Astrocyte (in vitro differentiated cells and primary cell): ENCODE data around the gene JPH4. TPM values are rescaled to one million over a fixed set of nuclear protein-coding genes. Genes with fewer than 3 reads are reported as not detected.

ENCODE experiments used
- DNase-seq: peaks from one replicate; pipeline ENCODE4 v3.0.0-alpha.2; 2010; ENCODE audit warnings: low read depth
- FAIRE-seq: peaks from 2 replicates; lab custom pipeline; 2011; peaks lifted over from hg19 to GRCh38; lab: Jason Lieb, UNC
- H2AFZ ChIP-seq: 2 replicates; pipeline ENCODE4 v1.6.0; 2012; ENCODE audit warnings: low read depth, low read length, inconsistent platforms
- H3K27ac ChIP-seq: 2 replicates; pipeline ENCODE4 v1.5.1; 2011; ENCODE audit warnings: low read depth, low read length, inconsistent platforms
- H3K27me3 ChIP-seq: 2 replicates; pipeline ENCODE4 v1.6.0; 2011; ENCODE audit warnings: low read length, inconsistent platforms; ENCODE audit not compliant: insufficient read depth
- H3K36me3 ChIP-seq: 2 replicates; pipeline ENCODE4 v1.5.1; 2011; ENCODE audit warnings: low read length, inconsistent platforms; ENCODE audit not compliant: insufficient read depth
- H3K4me1 ChIP-seq: 2 replicates; pipeline ENCODE4 v1.5.1; 2011; ENCODE audit warnings: low read length, inconsistent platforms; ENCODE audit not compliant: insufficient read depth
- H3K4me2 ChIP-seq: 2 replicates; pipeline ENCODE4 v1.6.0; 2012; ENCODE audit warnings: low read length, inconsistent platforms
- H3K4me3 ChIP-seq: 2 replicates; pipeline ENCODE4 v1.5.1; 2011; ENCODE audit warnings: low read depth, mild to moderate bottlenecking, low read length, inconsistent platforms; ENCODE audit not compliant: insufficient read depth
- H3K79me2 ChIP-seq: 2 replicates; pipeline ENCODE4 v1.6.0; 2012; ENCODE audit warnings: mild to moderate bottlenecking, low read length, inconsistent platforms; ENCODE audit not compliant: insufficient read depth
- H3K9ac ChIP-seq: 2 replicates; pipeline ENCODE4 v1.6.0; 2012; ENCODE audit warnings: mild to moderate bottlenecking, low read length, inconsistent platforms
- H3K9me3 ChIP-seq: 2 replicates; pipeline ENCODE4 v1.5.1; 2012; ENCODE audit warnings: low read depth, mild to moderate bottlenecking, low read length, inconsistent platforms; ENCODE audit not compliant: insufficient read depth
- H4K20me1 ChIP-seq: 2 replicates; pipeline ENCODE4 v1.6.0; 2012; ENCODE audit warnings: low read length, inconsistent platforms; ENCODE audit not compliant: insufficient read depth
- H3K27ac Mint-ChIP-seq: one replicate; pipeline ENCODE4 v1.8.0; 2021; ENCODE audit warnings: mild to moderate bottlenecking, mixed read lengths; ENCODE audit not compliant: unreplicated experiment
- H3K27me3 Mint-ChIP-seq: one replicate; pipeline ENCODE4 v1.8.0; 2021; ENCODE audit warnings: low read depth, mixed read lengths; ENCODE audit not compliant: unreplicated experiment
- H3K36me3 Mint-ChIP-seq: one replicate; pipeline ENCODE4 v1.8.0; 2021; ENCODE audit warnings: low read depth, mixed read lengths; ENCODE audit not compliant: unreplicated experiment
- H3K4me1 Mint-ChIP-seq: one replicate; pipeline ENCODE4 v1.8.0; 2021; ENCODE audit warnings: low read depth, mixed read lengths; ENCODE audit not compliant: unreplicated experiment
- H3K4me3 Mint-ChIP-seq: one replicate; pipeline ENCODE4 v1.8.0; 2021; ENCODE audit warnings: mild to moderate bottlenecking, moderate library complexity, mixed read lengths; ENCODE audit not compliant: unreplicated experiment
- H3K9me3 Mint-ChIP-seq: one replicate; pipeline ENCODE4 v1.8.0; 2021; ENCODE audit warnings: mild to moderate bottlenecking, mixed read lengths; ENCODE audit not compliant: unreplicated experiment
- CTCF ChIP-seq: IDR thresholded peaks from 2 replicates; pipeline ENCODE4 v1.5.1; 2011; ENCODE audit warnings: low read depth, mild to moderate bottlenecking, inconsistent platforms, low read length, moderate library complexity; ENCODE audit not compliant: insufficient read depth
- EZH2 ChIP-seq: IDR thresholded peaks from 2 replicates; pipeline ENCODE4 v1.6.1; 2012; ENCODE audit warnings: mild to moderate bottlenecking, low read length, inconsistent platforms; ENCODE audit not compliant: insufficient read depth
- total RNA-seq: library from RNA; stranded (reverse); gene quantifications from 2 replicates; pipeline ENCODE4 v1.2.1, GENCODE V29; 2021

Gene JPH4
- total RNA-seq, 1 donor from 2014 or later, result 1.1 TPM

- Mint-ChIP-seq H3K27ac (no peak overlapping the region), H3K9me3 (peaks cover 12% of the 10 kb centered on the region), H3K36me3 (no peaks in the 10 kb centered on the region), H3K27me3 (peaks cover 35% of the 10 kb centered on the region), H3K4me1 (no peaks in the 10 kb centered on the region), H3K4me3 (no peak overlapping the region)
- FAIRE-seq (no peak), DNase-seq (no peak)
- H3K27ac ChIP-seq, result no peak overlapping the region
- no peaks in the 10 kb centered on the region for H4K20me1 ChIP-seq
- no peak overlapping the region for H2AFZ ChIP-seq
- H3K9ac ChIP-seq, result no peak overlapping the region
- peaks cover 3% of the 10 kb centered on the region for H3K9me3 ChIP-seq
- H3K4me1 ChIP-seq, result no peaks in the 10 kb centered on the region
- H3K4me2 ChIP-seq, result no peak overlapping the region
- TF ChIP-seq CTCF, result no peak
- no peak for TF ChIP-seq EZH2
- H3K4me3 ChIP-seq, result no peak overlapping the region
- no peaks in the 10 kb centered on the region for H3K36me3 ChIP-seq
- H3K79me2 ChIP-seq, result no peaks in the 10 kb centered on the region
- no peaks in the 10 kb centered on the region for H3K27me3 ChIP-seq
These were observed 41.6 kb upstream of the JPH4 start for GRCh38 chr14:23620177-23620702.

GRCh38 chr14:23618415-23618988 lies 39.9 kb upstream of the JPH4 start:
- DNase-seq (no peak), FAIRE-seq (no peak)
- Mint-ChIP-seq H3K9me3 (peaks cover 9% of the 10 kb centered on the region), H3K27me3 (peaks cover 42% of the 10 kb centered on the region), H3K27ac (no peak overlapping the region), H3K36me3 (no peaks in the 10 kb centered on the region), H3K4me3 (no peak overlapping the region), H3K4me1 (no peaks in the 10 kb centered on the region)
- Histone ChIP-seq H3K4me1 (no peaks in the 10 kb centered on the region), H3K36me3 (no peaks in the 10 kb centered on the region), H4K20me1 (no peaks in the 10 kb centered on the region), H3K9me3 (no peaks in the 10 kb centered on the region), H3K9ac (no peak overlapping the region), H3K4me3 (no peak overlapping the region), H3K27me3 (no peaks in the 10 kb centered on the region), H3K4me2 (no peak overlapping the region), H3K27ac (no peak overlapping the region), H3K79me2 (no peaks in the 10 kb centered on the region), H2AFZ (no peak overlapping the region)
- TF ChIP-seq CTCF (no peak), EZH2 (no peak)

- H3K27me3 Mint-ChIP-seq, result peaks cover 36% of the 10 kb centered on the region
- Histone ChIP-seq H3K9ac (no peak overlapping the region), H3K36me3 (no peaks in the 10 kb centered on the region), H3K4me1 (no peaks in the 10 kb centered on the region), H4K20me1 (no peaks in the 10 kb centered on the region), H3K27ac (no peak overlapping the region), H3K9me3 (no peaks in the 10 kb centered on the region), H3K27me3 (no peaks in the 10 kb centered on the region), H3K4me3 (no peak overlapping the region), H2AFZ (no peak overlapping the region), H3K79me2 (no peaks in the 10 kb centered on the region), H3K4me2 (no peak overlapping the region)
- FAIRE-seq (no peak), DNase-seq (no peak)
- H3K9me3 Mint-ChIP-seq, result peaks cover 7% of the 10 kb centered on the region
- no peak for TF ChIP-seq CTCF
- TF ChIP-seq EZH2, result no peak
- no peak overlapping the region for H3K27ac Mint-ChIP-seq
- H3K4me3 Mint-ChIP-seq, result no peak overlapping the region
- H3K4me1 Mint-ChIP-seq, result no peaks in the 10 kb centered on the region
- no peaks in the 10 kb centered on the region for H3K36me3 Mint-ChIP-seq
These were observed 38.9 kb upstream of the JPH4 start for GRCh38 chr14:23617539-23617938.
